22Rv1 (cell line): ENCODE results near the gene TIAM2.

ENCODE experiments used
- H3K27ac ChIP-seq: fragments of 450-650 bp; 2 replicates; pipeline ENCODE4 v1.5.1; 2017
- ZFX ChIP-seq: fragments of 450-650 bp; IDR thresholded peaks from 2 replicates; pipeline ENCODE4 v1.6.1; 2017; ENCODE audit warnings: antibody characterized with exemption, borderline replicate concordance
- TF ChIP-seq, protein P1 (sequence below): fragments of 450-650 bp; IDR thresholded peaks from 2 replicates; pipeline ENCODE4 v1.5.1; 2017; ENCODE audit warnings: mild to moderate bottlenecking

Gene TIAM2

DNA sequence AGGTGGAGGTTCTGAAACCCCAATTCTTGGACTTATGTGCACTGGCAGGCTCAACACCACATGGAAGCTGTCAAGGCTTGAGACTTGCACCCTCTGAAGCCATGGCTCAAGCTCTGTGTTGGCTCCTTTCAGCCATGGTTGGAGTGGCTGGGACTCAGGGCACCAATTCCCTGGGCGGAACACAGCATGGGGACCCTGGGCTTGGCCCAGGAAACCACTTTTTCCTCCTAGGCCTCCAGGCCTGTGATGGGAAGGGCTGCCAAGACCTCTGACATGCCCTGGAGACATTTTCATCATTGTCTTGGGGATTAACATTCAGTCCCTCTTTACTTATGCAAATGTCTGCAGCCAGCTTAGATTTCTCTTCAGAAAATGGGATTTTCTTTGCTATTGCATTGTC is 242.5 kb downstream of the TIAM2 start:
- no peak overlapping the region for H3K27ac ChIP-seq
- no peak for TF ChIP-seq ZFX
- TF ChIP-seq, protein P1, sequence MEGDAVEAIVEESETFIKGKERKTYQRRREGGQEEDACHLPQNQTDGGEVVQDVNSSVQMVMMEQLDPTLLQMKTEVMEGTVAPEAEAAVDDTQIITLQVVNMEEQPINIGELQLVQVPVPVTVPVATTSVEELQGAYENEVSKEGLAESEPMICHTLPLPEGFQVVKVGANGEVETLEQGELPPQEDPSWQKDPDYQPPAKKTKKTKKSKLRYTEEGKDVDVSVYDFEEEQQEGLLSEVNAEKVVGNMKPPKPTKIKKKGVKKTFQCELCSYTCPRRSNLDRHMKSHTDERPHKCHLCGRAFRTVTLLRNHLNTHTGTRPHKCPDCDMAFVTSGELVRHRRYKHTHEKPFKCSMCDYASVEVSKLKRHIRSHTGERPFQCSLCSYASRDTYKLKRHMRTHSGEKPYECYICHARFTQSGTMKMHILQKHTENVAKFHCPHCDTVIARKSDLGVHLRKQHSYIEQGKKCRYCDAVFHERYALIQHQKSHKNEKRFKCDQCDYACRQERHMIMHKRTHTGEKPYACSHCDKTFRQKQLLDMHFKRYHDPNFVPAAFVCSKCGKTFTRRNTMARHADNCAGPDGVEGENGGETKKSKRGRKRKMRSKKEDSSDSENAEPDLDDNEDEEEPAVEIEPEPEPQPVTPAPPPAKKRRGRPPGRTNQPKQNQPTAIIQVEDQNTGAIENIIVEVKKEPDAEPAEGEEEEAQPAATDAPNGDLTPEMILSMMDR: no peak

DNA sequence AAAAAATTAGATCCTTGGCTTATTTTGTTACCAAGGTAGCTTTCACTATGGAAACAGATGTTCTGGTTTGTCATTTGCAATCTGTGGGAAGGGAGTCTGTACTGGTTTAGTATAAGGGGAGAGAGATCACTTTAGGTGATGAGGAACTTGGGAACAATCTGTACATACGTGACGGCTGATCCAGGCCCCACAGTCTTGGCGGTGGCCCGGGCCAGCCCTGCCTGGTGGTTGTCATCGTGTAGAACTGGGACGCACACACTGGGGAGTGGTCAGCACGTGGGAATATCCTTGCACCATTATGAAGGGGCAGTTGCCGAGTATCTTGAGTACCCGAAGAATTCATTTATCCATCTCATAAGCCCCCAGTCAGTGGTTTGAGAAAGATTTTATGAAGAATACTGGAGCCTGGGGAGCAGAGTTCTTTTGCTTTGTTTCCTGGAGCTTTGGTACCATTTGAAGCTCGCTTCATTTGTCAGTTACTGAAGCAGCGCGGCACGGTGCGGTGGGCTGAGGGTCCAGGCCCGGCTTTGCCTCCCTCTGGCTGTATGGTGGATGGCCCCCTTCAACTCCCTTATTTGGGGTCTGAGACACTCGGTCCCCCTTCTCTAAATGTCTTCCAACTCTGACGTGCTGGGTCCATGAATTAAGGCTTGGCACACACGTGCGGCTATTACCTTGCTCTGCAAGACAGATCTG is 245.9 kb downstream of the TIAM2 start:
- no peak overlapping the region for H3K27ac ChIP-seq
- no peak for TF ChIP-seq ZFX
- TF ChIP-seq, protein P1: no peak

DNA sequence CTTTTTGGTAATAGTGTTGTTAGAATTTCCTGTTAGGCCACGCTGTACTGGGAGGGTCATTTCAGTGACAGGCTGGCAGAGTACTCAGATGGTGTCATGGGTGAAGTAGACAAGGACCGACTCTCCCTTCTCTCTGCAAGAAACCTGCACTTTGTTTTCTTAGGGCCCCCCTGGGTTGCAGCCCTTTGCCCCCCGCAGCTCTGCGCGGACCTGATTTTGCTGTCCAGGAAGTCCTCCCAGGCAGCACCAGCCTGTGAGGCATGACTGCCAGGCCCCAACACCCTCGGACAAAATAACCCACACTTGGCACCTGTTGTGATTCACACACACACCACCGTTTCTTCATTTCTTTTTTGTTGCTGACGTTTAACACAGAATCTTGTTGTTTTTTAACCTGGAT is 246.9 kb downstream of the TIAM2 start:
- H3K27ac ChIP-seq: no peak overlapping the region
- TF ChIP-seq, protein P1: no peak
- no peak for TF ChIP-seq ZFX

DNA sequence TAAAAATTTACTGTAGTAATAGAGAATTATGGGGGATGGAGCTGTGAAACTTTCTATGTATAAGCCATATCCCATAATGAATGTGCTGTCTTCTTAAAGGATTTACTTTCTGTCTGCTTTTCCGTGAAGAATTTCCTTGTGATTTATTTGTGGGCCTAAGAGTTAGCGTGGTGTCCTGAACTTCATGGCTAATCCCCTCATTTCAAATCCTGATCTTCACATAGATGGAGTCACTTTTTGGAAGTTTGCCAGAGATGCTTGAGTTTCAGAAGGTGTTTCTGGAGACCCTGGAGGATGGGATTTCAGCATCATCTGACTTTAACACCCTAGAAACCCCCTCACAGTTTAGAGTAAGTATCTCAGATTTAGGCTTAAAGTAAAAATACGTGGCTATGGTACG is 249.3 kb downstream of the TIAM2 start:
- H3K27ac ChIP-seq: no peak overlapping the region
- TF ChIP-seq ZFX: no peak
- TF ChIP-seq, protein P1: no peak

DNA sequence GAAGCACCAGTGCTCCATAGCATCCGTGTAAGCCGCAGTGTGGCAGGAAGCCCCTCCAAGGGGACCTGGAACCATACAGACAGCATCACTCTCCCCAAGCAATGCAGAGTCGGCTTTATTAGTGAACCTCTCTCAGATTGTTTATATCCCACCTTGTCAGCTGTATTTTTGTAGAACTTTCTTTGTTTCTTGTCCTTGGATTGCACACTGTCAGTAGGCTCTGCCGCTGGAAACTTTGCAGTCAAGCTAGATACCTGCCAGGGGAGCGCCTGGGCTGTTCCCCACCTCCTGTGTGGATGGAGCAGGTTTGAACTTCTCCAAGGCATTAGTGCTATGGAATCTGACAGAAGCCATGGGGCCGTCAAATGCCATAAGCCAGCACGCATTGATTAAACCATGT is 250.1 kb downstream of the TIAM2 start:
- TF ChIP-seq, protein P1: no peak
- TF ChIP-seq ZFX: no peak
- no peak overlapping the region for H3K27ac ChIP-seq

DNA sequence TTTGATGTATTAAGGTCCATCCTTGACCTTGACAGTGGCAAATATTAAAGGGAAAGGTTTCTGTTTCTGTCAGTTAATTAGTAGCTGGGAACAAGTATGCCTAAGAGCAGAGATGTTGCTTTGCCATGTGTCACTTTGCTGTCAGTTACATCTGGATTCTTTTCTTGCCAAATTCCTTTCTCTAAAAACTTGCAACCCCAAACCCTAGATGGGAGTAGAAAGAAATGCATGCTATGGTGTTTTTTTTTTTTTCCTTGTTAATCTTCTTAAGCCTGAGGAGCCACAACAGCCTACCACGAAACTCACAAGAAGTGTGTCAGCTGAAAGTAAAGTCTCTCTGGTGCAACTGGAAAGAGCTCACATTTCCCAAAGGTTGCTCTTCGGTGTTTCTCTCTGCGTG is 250.7 kb downstream of the TIAM2 start:
- no peak for TF ChIP-seq ZFX
- TF ChIP-seq, protein P1: no peak
- no peak overlapping the region for H3K27ac ChIP-seq

DNA sequence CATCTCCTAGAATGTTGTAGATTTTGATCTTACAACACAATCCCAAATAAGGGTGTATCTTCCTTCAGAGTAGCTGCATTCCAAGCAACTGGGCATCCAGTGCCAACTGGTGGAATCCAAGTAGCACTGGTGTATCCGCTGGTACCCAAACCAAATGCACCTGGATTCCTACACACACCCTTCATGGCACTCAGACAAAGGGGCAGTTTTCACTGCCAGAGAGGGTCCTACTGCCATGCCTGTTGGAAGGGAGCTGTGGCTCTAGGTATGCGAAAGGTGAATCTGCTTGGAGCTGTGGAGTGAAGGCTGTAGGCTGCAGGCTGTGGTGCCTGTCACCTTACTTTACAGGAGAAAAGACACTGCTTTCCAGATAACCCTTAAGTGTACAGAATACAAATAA is 251.7 kb downstream of the TIAM2 start:
- H3K27ac ChIP-seq: no peak overlapping the region
- TF ChIP-seq, protein P1: no peak
- TF ChIP-seq ZFX: no peak
